SU-DHL-6 (cell line): ENCODE results near the gene TRNP1.

Experiments
- EZH2phosphoT487 ChIP-seq: fragments of 200-600 bp; sonication (generic), shearing (Covaris generic); conservative IDR thresholded peaks from 2 replicates; pipeline ENCODE4 v1.6.1; 2018; ENCODE audit warnings: mild to moderate bottlenecking, antibody characterized with exemption, low read length, moderate library complexity, mixed read lengths
- TF ChIP-seq, protein P1 (sequence below): fragments of 200-600 bp; sonication (generic); IDR thresholded peaks from one replicate; pipeline ENCODE4 v1.5.1; 2017; ENCODE audit warnings: antibody characterized with exemption, mild to moderate bottlenecking, low read length, moderate library complexity; ENCODE audit not compliant: insufficient read depth, poor library complexity, severe bottlenecking

DNA sequence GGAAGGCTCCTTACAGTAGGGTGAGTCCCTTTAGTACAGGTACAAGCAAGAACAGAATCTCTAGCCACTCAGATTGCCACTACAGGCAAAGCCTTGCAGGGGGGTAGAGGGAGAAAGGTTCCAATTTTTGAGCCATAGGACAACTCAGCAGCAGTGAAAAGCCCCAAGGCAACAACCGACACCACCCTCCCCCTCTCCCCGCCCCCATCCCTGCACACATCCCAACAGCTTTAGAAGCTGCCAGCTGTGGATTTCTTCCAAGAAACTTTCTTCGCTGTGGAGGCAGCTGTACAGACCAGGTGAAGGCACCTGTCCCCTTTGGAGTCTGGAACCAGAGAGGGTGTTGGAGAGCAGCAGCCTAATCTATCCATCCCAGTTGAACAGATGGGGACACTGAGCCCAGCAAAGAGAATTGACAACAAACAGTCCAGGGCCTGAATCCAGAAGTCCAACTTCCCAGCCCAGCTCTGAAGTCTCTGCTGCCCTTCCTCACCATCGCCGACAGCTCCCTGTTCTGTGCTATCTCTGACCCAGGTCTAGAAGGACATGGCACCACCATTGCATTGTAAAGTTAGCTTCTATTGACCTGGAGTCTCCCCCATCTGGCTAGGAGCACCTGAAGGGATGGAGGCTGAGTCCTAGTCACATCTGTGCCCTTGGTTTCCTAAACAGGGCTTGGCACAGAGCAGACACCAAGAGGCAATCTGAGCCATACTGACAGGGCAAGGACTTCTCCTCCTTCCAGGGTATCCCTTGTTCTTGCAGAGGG lies 16.9 kb downstream of the TRNP1 start:
- TF ChIP-seq, protein P1, sequence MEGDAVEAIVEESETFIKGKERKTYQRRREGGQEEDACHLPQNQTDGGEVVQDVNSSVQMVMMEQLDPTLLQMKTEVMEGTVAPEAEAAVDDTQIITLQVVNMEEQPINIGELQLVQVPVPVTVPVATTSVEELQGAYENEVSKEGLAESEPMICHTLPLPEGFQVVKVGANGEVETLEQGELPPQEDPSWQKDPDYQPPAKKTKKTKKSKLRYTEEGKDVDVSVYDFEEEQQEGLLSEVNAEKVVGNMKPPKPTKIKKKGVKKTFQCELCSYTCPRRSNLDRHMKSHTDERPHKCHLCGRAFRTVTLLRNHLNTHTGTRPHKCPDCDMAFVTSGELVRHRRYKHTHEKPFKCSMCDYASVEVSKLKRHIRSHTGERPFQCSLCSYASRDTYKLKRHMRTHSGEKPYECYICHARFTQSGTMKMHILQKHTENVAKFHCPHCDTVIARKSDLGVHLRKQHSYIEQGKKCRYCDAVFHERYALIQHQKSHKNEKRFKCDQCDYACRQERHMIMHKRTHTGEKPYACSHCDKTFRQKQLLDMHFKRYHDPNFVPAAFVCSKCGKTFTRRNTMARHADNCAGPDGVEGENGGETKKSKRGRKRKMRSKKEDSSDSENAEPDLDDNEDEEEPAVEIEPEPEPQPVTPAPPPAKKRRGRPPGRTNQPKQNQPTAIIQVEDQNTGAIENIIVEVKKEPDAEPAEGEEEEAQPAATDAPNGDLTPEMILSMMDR = no peak
- TF ChIP-seq EZH2phosphoT487 = no peak
